MM.1S (cell line): ENCODE results near the gene GSTT4.

Experiments
- EZH2phosphoT487 ChIP-seq: fragments of 300-600 bp; sonication (generic); IDR thresholded peaks from 2 replicates; pipeline ENCODE4 v1.6.1; 2018; ENCODE audit warnings: antibody characterized with exemption, low read length
- TF ChIP-seq, protein P1 (sequence below): fragments of 300-600 bp; sonication (generic); IDR thresholded peaks from 2 replicates; pipeline ENCODE4 v1.5.1; 2016; ENCODE audit warnings: antibody characterized with exemption, low read length, mixed read lengths

DNA sequence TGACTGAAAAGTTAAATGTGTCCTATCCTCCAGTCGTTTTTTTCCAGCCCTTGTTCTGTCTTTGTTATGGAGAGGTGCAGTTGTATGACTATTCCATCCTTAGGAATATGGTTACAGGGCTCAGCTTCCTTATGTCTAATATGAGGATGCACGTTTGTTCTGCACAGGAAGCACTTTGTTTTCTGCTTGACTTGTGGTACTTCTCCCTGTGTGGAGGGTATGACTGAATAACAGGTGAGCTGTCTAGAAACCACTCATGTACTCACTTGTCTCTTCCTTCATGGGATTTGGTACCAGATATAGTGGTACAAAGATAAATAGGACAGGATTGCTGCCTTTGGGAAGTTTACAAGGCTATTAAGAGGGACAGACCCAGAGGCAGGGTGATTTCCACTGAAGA, 23.3 kb upstream of the GSTT4 start:
- TF ChIP-seq EZH2phosphoT487 = no peak
- TF ChIP-seq, protein P1, sequence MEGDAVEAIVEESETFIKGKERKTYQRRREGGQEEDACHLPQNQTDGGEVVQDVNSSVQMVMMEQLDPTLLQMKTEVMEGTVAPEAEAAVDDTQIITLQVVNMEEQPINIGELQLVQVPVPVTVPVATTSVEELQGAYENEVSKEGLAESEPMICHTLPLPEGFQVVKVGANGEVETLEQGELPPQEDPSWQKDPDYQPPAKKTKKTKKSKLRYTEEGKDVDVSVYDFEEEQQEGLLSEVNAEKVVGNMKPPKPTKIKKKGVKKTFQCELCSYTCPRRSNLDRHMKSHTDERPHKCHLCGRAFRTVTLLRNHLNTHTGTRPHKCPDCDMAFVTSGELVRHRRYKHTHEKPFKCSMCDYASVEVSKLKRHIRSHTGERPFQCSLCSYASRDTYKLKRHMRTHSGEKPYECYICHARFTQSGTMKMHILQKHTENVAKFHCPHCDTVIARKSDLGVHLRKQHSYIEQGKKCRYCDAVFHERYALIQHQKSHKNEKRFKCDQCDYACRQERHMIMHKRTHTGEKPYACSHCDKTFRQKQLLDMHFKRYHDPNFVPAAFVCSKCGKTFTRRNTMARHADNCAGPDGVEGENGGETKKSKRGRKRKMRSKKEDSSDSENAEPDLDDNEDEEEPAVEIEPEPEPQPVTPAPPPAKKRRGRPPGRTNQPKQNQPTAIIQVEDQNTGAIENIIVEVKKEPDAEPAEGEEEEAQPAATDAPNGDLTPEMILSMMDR = no peak
